HG02571 (cell line): ENCODE results near the gene LAMA3.
"Not testable (repeated sequence)": the region's sequence is repeated elsewhere in the genome, so short reads cannot be mapped to it uniquely, and the experiment has no call there.

Experiments used
- ATAC-seq: cut with Tn5 transposase; IDR thresholded peaks from one replicate; pipeline ENCODE4 v1.9.1; 2021; ENCODE audit warnings: mild to moderate bottlenecking, moderate library complexity; ENCODE audit not compliant: unreplicated experiment

LAMA3 gene

DNA sequence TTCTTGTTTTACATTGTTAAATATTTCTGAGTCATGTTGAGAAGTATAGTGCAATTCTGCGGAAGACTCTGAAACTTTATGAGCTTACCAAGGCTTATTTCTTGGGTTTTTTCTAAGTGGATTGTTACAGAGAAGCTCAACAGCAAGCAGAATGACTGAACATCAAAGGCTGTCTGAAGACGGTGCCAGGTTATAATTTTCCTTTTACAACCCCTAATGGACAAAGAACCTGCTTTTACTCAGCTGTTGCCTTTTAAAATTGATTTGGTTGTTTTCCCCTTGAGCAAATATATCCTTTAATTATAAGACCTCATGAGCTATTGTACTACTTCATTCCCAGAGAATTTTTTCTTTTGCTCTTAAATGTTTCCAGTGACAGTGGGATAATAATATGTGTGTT lies 41.6 kb downstream of the LAMA3 start:
- ATAC-seq: no peak

DNA sequence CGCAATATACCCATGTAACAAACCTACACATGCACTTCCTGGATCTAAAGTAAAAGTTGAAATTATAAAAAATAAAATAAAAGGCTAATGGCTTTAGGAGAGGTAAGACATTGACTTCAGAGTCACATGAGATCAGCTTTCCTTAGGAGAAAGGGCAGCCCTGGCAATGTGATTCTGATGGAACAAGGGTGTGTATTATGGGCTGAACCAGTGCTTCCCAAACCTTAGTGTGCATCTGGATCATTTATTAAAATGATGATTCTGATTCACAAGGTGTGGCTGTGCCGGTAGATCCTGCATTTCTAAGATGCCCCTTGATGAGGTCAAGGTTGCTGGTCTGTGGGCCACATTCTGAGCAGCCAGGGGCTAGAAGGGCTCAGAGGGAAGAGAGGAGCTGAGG lies 42.6 kb downstream of the LAMA3 start:
- no peak for ATAC-seq

GRCh38 chr18:23732439-23732838 lies 43.2 kb downstream of the LAMA3 start:
- no peak for ATAC-seq

DNA sequence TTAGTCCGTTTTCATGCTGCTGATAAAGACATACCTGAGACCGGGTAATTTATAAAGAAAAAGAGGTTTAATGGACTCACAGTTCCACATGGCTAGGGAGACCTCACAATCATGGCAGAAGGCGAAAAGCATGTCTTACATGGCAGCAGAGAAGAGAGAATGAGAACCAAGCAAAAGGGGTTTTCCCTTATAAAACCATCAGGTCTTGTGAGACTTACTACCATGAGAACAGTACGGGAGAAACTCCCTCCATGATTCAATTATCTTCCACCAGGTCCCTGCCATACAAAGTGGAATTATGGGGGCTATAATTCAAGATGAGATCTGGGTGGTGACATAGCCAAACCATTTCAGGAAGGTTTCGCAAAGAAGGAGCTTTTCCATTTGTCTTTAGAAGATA lies 44.0 kb downstream of the LAMA3 start:
- not testable (repeated sequence) for ATAC-seq

GRCh38 chr18:23733895-23734294 lies 44.6 kb downstream of the LAMA3 start:
- no peak for ATAC-seq

DNA sequence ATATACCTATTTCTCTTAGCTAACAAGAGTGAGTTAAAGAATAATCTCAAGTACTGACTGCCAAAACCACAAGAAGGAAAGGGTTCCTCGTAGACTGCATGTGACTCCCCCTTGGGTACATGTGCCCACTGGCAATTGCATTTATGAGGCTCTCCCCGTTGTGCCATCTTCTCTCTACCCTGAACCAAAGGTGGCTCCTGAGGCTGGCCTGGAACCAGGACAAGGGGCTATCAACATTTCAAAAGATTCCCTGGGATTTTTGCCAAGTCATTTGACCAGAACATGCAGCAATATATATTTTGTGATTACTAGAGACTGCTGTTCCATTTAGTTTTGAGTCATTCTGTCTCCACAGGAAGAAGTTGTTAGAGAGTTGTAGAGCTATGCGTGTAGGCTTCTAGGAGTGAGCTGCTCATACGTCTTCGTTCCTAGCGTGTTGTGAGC lies 45.8 kb downstream of the LAMA3 start:
- peak; percentile 49 for ATAC-seq

DNA sequence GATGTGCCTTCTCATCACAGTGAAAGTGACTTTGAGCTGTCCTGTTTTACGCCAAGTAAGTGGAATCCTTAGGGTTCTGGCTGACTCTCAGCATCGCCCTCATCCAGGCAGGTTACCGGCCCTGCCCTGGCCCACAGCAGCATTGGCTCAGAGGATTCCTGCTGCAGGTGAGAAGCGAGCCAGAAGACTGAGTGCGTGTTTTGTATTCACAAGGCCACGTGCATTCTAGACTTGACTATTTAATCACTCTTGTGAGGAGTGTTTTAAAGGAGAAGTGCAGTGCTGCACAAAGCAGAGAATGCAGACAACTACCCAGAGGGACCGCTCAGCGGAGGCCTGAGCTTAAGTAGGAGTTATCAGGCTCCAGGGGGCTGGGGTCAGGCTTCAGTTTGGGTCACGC lies 48.3 kb downstream of the LAMA3 start:
- ATAC-seq: no peak

- no peak for ATAC-seq
Measured at GRCh38 chr18:23738151-23738550, 48.9 kb downstream of the LAMA3 start.

DNA sequence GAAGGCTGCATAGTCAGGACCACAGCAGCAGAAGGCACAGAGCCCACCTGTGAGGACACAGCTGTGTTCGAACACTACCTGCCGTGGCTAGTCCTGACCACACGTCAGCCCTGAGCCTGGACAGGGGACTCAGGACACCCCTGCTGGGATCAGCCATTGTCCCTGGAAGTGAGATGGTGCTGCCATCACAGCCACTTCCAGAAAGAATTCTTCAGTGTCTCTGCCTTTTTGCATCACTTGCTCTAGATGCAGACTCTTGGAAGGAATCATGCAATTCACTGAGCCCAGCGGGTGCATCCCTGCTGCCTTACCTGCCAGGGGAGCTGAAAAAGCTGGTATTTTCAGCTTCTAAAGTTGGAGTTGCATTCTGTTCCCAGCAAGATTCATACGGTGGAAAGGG lies 49.3 kb downstream of the LAMA3 start:
- ATAC-seq: no peak

DNA sequence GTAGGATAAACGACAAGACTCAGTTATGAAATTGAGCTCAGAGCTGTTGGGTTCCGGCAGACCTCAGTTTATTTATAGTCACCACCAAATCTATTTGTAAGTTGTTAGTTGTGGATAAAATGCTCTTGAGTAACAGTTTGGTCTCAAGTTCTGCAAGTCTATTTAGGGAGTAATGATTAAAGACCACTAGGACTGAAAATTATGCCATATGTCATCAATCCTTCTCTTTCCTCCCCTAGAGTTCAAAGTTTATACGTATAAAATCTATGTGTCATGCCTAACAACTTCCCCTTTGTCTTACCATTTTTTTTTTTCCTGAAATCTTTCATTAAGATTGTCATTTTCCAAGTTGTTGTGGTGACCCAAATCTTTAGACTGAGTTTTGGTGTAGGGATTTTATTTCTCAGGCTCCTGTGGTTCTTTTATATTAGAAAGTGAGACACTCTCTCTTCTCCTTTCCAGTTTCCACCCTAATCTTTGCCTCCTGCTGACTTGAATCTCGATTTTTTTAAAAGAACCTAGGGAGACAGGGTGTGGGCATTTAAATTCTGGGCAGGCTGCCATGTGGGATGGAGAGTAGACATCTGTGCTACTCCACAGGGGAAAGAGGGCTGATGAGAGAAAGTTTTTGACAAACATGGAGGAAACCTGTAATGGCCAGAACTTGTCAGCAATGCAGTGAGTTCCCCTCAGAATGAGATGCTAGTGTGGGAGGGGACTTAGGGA lies 51.0 kb downstream of the LAMA3 start:
- ATAC-seq: no peak

DNA sequence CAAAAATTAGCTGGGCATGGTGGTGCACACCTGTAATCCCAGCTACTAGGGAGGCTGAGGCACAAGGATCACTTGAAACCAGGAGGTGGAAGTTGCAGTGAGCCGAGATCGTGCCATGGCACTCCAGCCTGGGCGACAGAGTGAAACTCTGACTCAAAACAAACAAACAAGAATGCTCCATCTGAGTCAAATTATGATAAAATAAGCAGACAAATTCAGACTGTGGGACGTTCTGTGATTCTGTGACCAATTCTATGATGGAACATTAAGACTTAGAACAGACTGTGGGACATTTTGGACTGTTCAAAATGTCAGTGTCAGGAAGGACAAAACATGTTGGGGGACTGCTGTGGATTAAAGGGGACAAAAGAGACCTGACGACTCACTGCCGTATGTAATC lies 52.7 kb downstream of the LAMA3 start:
- ATAC-seq: not testable (repeated sequence)

DNA sequence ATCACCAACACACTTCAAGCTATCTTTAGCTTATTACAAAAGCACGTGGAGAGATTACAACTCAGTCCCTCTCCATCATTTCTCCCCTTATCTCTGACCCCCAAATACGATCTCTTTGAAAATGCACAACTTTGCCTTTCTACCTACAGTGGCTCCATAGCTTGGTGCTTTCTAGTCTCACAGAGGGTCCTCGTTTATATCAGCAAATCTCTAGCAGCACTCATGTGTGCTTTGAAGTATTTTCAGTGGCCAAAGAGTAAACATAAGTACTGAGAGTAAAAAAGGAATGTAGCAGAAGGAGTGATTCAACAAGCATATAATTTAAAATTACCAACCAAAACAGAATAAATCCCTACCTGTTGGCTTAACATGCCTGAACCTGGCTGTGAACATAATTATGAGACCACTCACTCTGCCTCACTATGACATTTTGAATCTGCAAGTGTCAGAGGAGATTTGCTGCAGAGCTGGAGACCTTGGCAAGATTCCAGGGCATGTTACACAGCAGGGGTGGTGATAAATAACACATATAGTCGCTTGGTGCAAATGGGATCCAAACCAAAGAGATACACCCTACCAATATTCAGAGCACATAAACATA lies 54.6 kb downstream of the LAMA3 start:
- ATAC-seq: no peak

DNA sequence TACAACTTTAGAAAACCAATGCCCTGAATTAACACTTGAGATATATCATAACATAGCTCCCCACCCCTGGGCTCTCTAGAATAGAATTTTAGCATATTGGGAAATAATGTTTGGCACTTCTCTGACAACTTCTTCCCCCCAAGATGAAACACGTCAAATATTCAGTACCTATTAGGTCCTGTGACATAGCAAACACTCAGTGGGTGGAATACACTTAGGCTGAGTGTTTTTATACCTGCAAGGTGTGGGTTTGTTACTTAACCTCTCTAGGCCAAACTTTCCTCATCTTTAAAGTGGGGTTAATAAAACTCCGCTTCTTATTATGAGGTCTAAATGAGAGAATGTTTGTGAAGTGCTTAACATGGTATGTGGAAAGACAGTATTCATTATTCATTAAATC lies 56.1 kb downstream of the LAMA3 start:
- ATAC-seq: no peak

- ATAC-seq: no peak
Measured at GRCh38 chr18:23746851-23747250, 57.6 kb downstream of the LAMA3 start.

GRCh38 chr18:23752363-23752762 lies 63.1 kb downstream of the LAMA3 start:
- no peak for ATAC-seq

DNA sequence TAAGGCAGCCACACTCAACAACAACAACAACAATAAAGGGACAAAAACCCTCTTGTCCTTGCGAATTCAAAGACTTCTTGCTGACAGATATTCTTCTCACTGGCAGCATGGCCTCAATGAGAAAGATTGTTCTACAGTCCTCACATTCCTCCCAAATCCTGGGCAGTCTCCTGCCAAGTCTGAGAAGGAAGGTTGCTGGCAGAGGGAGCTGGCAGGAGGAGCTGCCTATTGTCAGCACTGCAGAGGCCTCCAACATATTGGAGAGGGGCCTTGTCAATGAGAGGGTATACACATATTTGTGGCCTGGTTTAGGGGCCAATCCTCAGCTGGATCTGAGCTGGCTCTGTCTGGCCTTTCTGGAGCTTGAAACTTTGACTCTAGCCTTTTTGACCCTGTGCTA lies 63.5 kb downstream of the LAMA3 start:
- ATAC-seq: no peak

GRCh38 chr18:23756590-23757436 lies 67.6 kb downstream of the LAMA3 start:
- no peak for ATAC-seq

GRCh38 chr18:23757437-23757733 lies 68.1 kb downstream of the LAMA3 start:
- ATAC-seq: no peak

DNA sequence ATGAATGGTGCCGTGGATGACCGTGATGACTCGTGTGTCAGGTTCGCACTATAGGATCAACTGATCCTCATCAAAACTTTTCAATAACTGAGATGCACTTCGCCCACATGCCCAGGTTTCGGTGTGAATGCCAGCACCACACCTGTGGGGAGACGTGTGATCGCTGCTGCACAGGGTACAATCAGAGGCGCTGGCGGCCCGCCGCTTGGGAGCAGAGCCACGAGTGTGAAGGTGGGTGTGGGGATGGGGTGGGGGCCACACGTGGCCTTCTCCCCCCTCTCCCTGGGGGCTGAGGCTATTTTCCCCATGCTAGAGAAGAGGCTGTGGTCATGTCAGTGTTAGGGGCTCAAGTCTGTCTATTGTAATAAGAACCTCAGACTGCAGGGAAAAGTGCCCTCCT lies 69.0 kb downstream of the LAMA3 start:
- no peak for ATAC-seq

DNA sequence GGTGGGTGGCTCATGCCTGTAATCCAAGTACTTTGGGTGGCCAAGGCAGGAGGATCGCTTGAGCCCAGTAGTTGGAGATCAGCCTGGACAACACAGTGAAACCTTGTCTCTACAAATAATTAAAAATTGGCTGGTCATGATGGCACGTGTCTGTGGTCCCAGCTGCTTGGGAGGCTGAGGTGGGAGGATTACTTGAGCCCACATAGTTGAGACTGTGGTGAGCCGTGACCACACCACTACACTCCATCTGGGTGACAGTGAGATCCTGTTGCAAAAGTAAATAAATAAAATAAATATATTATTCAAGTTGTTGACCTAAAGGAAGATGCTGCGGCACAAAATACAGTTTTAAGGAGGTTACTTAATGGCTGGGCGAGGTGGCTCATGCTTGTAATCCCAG lies 72.7 kb downstream of the LAMA3 start:
- no peak for ATAC-seq

- ATAC-seq: no peak
Measured at GRCh38 chr18:23763343-23763742, 74.1 kb downstream of the LAMA3 start.

GRCh38 chr18:23765931-23766330 lies 76.7 kb downstream of the LAMA3 start:
- no peak for ATAC-seq
